Measurements from ENCODE around the gene CADM2.

CADM2 gene

DNA sequence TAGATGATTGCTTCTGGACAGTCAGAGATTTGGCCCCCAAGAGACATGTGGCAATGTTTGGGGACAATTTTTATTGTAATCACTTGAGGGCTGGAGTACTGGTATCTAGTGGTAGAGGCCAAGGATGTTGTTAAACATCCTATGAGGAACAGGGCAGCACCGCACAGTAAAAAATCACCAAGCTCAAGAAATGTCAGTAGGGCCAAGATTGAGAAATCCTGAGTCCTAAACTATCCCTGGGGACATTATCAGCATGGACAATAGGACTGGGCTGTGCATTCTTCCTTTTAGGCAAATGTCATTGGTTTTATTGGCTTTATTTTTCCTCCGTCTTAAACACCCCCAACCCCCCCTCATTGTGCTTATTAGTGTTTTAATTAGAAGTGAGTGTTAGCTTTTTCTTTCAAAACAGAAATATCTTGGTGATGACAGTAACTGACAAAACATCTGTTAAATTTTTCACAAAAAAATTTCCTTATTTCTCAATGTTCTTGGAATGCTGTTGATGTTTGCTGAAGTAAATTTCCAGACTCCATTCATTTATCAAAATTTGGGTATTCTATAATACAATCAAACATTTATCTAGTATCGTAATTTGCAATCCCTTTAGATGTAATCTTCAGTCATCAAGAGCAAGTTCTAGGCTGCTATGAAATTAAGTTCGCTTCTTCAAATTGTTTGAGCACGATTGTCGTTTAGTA, 1087.8 kb downstream of the CADM2 start:
- peaks cover 7% of the 10 kb centered on the region for H3K4me1 ChIP-seq (ENCODE audit: insufficient read depth, low read length)
- no peaks in the 10 kb centered on the region for H3K36me3 ChIP-seq (ENCODE audit: insufficient read depth, low read length)
- H3K27me3 ChIP-seq (ENCODE audit: insufficient read depth, low read length) = no peaks in the 10 kb centered on the region
- no peak overlapping the region for H2AFZ ChIP-seq (ENCODE audit: low read depth, low read length)
- no peak overlapping the region for H3K4me3 ChIP-seq (ENCODE audit: low read length)
- no peaks in the 10 kb centered on the region for H3K9me3 ChIP-seq (ENCODE audit: low read length)

DNA sequence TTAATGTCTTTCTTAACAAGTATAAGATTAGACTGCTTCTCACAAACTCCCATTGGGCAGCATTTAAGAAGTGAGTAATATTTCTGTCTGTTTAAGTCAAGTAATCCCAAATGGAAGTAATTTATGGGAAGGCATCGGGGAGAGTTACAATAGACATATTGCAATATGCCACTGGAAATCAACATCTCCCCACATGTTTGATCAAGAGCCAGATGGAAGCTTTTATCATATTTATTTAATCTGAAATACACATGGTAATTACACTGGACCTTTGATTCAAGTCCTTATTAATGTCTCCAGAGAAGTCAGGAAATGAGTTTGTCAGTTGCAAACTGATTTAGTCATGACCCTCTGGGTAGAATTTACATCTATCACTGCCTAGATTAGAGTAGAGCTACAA, 1088.4 kb downstream of the CADM2 start:
- H3K36me3 ChIP-seq (ENCODE audit: insufficient read depth, low read length) = no peaks in the 10 kb centered on the region
- no peak overlapping the region for H3K4me3 ChIP-seq (ENCODE audit: low read length)
- no peak overlapping the region for H2AFZ ChIP-seq (ENCODE audit: low read depth, low read length)
- no peaks in the 10 kb centered on the region for H3K9me3 ChIP-seq (ENCODE audit: low read length)
- H3K27me3 ChIP-seq (ENCODE audit: insufficient read depth, low read length) = no peaks in the 10 kb centered on the region
- H3K4me1 ChIP-seq (ENCODE audit: insufficient read depth, low read length) = peaks cover 7% of the 10 kb centered on the region

DNA sequence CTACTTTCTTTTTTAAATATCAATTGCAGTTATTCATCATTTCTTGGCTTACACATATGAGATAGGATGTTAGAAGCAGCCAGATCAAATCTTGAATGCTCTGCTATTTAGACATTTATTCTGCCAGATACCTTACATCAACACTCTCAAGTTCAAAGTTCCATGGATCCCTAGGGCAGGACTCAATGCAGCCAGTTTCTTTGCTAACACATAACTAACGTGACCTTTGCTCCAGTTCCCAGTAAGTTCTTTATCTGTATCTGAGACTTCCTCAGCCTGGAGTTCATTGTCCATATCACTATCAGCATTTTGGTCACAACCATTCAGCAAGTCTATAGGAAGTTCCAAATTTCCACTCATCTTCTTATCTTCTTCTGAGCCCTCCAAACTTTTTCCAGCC, 1092.3 kb downstream of the CADM2 start:
- no peaks in the 10 kb centered on the region for H3K36me3 ChIP-seq (ENCODE audit: insufficient read depth, low read length)
- H3K9me3 ChIP-seq (ENCODE audit: low read length) = no peaks in the 10 kb centered on the region
- H3K27me3 ChIP-seq (ENCODE audit: insufficient read depth, low read length) = no peaks in the 10 kb centered on the region
- H2AFZ ChIP-seq (ENCODE audit: low read depth, low read length) = no peak overlapping the region
- peaks cover 7% of the 10 kb centered on the region for H3K4me1 ChIP-seq (ENCODE audit: insufficient read depth, low read length)
- H3K4me3 ChIP-seq (ENCODE audit: low read length) = no peak overlapping the region

DNA sequence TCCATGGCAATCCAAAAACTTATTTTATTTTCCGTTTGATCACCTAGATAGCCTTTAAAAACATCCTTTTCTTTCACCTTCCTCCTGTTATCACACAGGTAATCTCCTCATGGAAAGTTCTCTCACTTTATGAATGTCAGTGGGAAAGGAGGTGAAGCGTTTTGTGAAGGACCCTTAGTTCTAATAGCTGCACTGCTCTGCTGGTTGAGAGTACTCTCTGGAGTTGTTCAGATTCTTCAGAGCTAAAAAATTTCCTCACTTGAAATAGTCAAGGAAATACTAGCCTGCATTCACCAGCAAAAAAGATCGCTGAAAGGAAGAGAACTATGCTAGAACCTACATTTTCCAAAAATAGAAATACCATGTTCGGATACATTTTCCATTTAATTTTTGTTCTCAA, 1097.2 kb downstream of the CADM2 start:
- Histone ChIP-seq H3K9me3 (ENCODE audit: low read length) (no peaks in the 10 kb centered on the region), H3K36me3 (ENCODE audit: insufficient read depth, low read length) (no peaks in the 10 kb centered on the region), H3K4me1 (ENCODE audit: insufficient read depth, low read length) (peaks cover 2% of the 10 kb centered on the region), H3K4me3 (ENCODE audit: low read length) (no peak overlapping the region), H3K27me3 (ENCODE audit: insufficient read depth, low read length) (no peaks in the 10 kb centered on the region), H2AFZ (ENCODE audit: low read depth, low read length) (no peak overlapping the region)

DNA sequence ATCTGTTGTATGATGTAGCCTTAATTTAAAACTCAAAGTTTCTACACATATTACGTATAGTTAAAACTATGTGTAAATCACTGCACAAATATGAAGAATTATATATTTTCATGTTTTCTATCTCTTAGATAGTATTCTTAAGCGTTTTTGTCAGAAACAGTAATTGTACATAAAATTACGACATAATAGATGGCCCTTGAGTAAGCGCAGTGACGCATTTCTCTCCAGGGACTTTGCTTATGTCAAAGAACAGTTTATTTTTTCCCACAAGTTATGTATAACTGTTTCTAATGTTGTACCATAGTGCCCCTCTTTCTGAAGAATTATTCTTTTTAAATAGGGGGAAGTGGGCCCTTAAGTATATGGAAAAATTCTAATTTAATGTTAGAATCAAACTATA, 1098.2 kb downstream of the CADM2 start:
- Histone ChIP-seq H3K9me3 (ENCODE audit: low read length) (no peaks in the 10 kb centered on the region), H3K36me3 (ENCODE audit: insufficient read depth, low read length) (no peaks in the 10 kb centered on the region), H3K4me1 (ENCODE audit: insufficient read depth, low read length) (no peaks in the 10 kb centered on the region), H3K27me3 (ENCODE audit: insufficient read depth, low read length) (no peaks in the 10 kb centered on the region), H3K4me3 (ENCODE audit: low read length) (no peak overlapping the region), H2AFZ (ENCODE audit: low read depth, low read length) (no peak overlapping the region)

DNA sequence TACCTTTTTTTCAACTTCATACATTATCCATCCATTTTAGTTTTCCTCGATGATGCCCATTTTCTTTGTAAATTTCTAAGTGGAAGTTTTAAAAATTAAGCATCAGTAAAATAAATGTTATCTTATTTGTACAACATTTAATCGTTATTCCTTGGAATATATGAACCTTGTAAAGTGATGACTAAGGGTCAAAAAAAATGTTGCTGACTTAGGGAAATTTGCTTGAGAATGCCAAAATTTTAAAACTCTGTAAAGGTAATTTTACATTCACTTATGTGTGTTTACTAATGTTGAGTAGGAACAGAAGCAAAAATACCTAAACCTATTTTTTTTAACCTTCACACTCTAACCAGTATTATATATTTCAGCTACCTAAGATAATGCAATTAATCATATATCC, 1115.0 kb downstream of the CADM2 start:
- Histone ChIP-seq H3K4me3 (ENCODE audit: low read length) (no peak overlapping the region), H3K4me1 (ENCODE audit: insufficient read depth, low read length) (no peaks in the 10 kb centered on the region), H3K27me3 (ENCODE audit: insufficient read depth, low read length) (no peaks in the 10 kb centered on the region), H3K36me3 (ENCODE audit: insufficient read depth, low read length) (no peaks in the 10 kb centered on the region), H2AFZ (ENCODE audit: low read depth, low read length) (no peak overlapping the region), H3K9me3 (ENCODE audit: low read length) (no peaks in the 10 kb centered on the region)

DNA sequence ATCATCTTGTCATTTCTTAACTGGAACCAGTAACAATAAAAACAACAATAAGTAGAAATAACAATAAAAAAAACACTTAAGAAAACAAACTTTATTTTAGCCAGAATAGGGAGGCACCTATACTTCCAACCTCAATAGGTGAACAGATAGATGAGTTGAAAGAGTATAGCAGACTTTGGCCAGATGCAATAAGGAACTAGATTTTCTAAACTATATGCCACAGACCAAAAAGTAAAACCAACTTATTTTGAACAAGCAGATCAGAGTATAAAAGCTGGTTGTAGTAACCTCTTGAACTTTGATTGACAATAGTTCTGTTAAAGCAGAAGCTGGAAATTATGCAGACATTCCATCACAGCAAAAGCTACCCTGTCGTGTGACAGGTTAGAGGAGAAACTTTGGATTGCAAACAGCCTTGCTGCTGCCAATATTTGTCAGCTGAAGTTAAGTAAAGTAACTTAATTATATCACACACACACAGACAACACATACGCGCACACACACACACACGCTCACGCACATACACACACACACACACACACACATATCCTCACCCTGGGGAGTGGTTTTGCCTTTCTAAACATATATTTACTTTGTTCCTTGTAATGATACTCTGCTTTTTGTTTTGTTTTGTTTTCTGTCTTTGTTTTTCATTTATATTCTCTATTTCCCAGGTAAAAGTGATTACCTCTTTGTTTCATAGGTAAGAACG, 1128.5 kb downstream of the CADM2 start:
- Histone ChIP-seq H2AFZ (ENCODE audit: low read depth, low read length) (no peak overlapping the region), H3K36me3 (ENCODE audit: insufficient read depth, low read length) (no peaks in the 10 kb centered on the region), H3K9me3 (ENCODE audit: low read length) (no peaks in the 10 kb centered on the region), H3K27me3 (ENCODE audit: insufficient read depth, low read length) (no peaks in the 10 kb centered on the region), H3K4me3 (ENCODE audit: low read length) (no peak overlapping the region), H3K4me1 (ENCODE audit: insufficient read depth, low read length) (peaks cover 7% of the 10 kb centered on the region)

DNA sequence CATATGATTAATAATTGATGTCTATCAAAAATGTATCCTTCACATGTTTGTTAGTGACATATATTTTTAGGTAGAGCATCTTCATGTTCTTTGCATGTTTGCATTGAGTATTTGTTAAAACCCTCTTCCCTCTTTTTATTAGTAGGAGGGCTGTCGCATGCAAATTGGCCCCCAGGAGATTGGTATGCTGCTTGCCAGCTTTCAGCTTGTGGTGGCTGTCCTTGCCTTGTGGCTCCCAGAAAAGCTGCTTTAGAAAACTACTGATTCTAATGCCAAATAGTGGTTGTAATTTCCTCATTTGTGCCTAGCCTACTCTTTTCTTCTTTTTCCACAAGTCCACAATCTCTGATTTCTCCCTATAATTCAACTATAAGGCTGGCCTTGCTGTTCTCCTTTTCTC, 1145.4 kb downstream of the CADM2 start:
- Histone ChIP-seq H3K4me1 (ENCODE audit: insufficient read depth, low read length) (peaks cover 5% of the 10 kb centered on the region), H2AFZ (ENCODE audit: low read depth, low read length) (no peak overlapping the region), H3K4me3 (ENCODE audit: low read length) (no peak overlapping the region), H3K9me3 (ENCODE audit: low read length) (no peaks in the 10 kb centered on the region), H3K36me3 (ENCODE audit: insufficient read depth, low read length) (no peaks in the 10 kb centered on the region), H3K27me3 (ENCODE audit: insufficient read depth, low read length) (no peaks in the 10 kb centered on the region)

DNA sequence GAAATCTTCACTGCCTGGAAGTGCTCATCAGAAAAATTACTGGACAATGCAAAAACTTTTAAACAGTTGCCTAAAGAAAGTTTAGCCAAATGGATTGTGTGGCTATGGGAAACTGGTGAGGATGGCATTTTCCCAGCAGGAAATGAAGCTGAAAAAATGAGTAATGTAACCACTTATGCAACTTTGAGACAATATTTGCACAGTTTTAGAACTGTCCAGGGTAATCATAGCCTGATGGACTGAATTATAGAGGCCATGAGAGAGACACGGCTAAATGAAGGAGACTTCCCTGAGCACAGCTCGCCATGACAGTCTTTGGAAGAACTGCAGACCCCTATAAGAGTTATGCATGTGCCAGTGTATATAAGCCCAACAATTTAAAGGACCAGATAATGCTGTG, 1150.6 kb downstream of the CADM2 start:
- H3K36me3 ChIP-seq (ENCODE audit: insufficient read depth, low read length) = no peaks in the 10 kb centered on the region
- H3K9me3 ChIP-seq (ENCODE audit: low read length) = no peaks in the 10 kb centered on the region
- no peaks in the 10 kb centered on the region for H3K4me1 ChIP-seq (ENCODE audit: insufficient read depth, low read length)
- H3K4me3 ChIP-seq (ENCODE audit: low read length) = no peak overlapping the region
- H3K27me3 ChIP-seq (ENCODE audit: insufficient read depth, low read length) = no peaks in the 10 kb centered on the region
- no peak overlapping the region for H2AFZ ChIP-seq (ENCODE audit: low read depth, low read length)
